HepG2 (cell line): Measurements from ENCODE around the gene ETS1. TPM values are rescaled to one million over a fixed set of nuclear protein-coding genes. Genes with fewer than 3 reads are reported as not detected.

Experiments
- ATAC-seq: fragments of 200-7000 bp; cut with Tn5 transposase; 3 replicates; pipeline ENCODE4 v1.9.1; 2020; ENCODE audit warnings: mild to moderate bottlenecking, moderate library complexity
- BruUV-seq: library from RNA; stranded (reverse); fragments of 400-500 nt; replicated peaks from 2 replicates; lab custom pipeline; 2021; lab: Mats Ljungman, UMichigan
- CTCF ChIA-PET: fragments of 300-600 bp; formaldehyde crosslinking; extraction: SDS; loops from one replicate; lab custom pipeline; 2021; ENCODE audit warnings: low total read pairs, inconsistent platforms, low intra/inter-chr PET ratio; lab: Yijun Ruan, JAX
- POLR2A ChIA-PET: fragments of 350-600 bp; sonication (Branson Sonifier 250); formaldehyde crosslinking; loops from one replicate; lab custom pipeline; 2020; ENCODE audit warnings: antibody characterized with exemption, inconsistent platforms; lab: Yijun Ruan, JAX
- DNase-seq: peaks from one replicate; pipeline ENCODE4 v3.0.0-alpha.2; 2015; ENCODE audit warnings: low spot score
- FAIRE-seq: peaks from 3 replicates; lab custom pipeline; 2011; peaks lifted over from hg19 to GRCh38; lab: Jason Lieb, UNC
- H2AFZ ChIP-seq: one replicate; pipeline ENCODE4 v1.6.1; 2011; ENCODE audit warnings: low read length, inconsistent platforms
- H3K27ac ChIP-seq: fragments of 300-600 bp; 3 replicates; pipeline ENCODE4 v1.8.0; 2011; ENCODE audit warnings: mixed run types, mild to moderate bottlenecking, mixed read lengths, low read length, inconsistent platforms; ENCODE audit not compliant: insufficient read depth; ENCODE audit errors: extremely low read length
- H3K27me3 ChIP-seq, 2 experiments: fragments of 200-600 bp in 1 of 2; 2 replicates in 1 of 2; 3 replicates in 1 of 2; pipeline versions ENCODE4 v1.6.0 to v1.8.0; 2011; ENCODE audit warnings: low read length in 2 of 2, mild to moderate bottlenecking in 2 of 2, moderate library complexity in 2 of 2, inconsistent platforms in 1 of 2; ENCODE audit not compliant: insufficient read depth in 2 of 2, control insufficient read depth in 1 of 2
- H3K36me3 ChIP-seq, 2 experiments: fragments of 200-600 bp in 1 of 2; replicated peaks in 1 of 2; 2 replicates in 1 of 2; 3 replicates in 1 of 2; pipeline versions ENCODE4 v1.5.1 to v1.8.0; 2011; ENCODE audit warnings: low read length in 2 of 2, inconsistent platforms in 1 of 2; ENCODE audit not compliant: insufficient read depth in 2 of 2, control insufficient read depth in 1 of 2
- H3K4me1 ChIP-seq: 2 replicates; pipeline ENCODE4 v1.5.1; 2012; ENCODE audit warnings: low read length, inconsistent platforms; ENCODE audit not compliant: insufficient read depth
- H3K4me2 ChIP-seq: 2 replicates; pipeline ENCODE4 v1.6.0; 2011; ENCODE audit warnings: low read depth, low read length, inconsistent platforms
- H3K4me3 ChIP-seq, 3 experiments: fragments of 200-600 bp in 1 of 3; sonication (generic), shearing (Covaris generic) in 1 of 3; replicated peaks in 1 of 3; 2 replicates each; pipeline ENCODE4 v1.5.1; 2011 to 2016; ENCODE audit warnings: low read length in 3 of 3, inconsistent platforms in 2 of 3, low read depth in 2 of 3, mild to moderate bottlenecking in 2 of 3, control low read depth in 1 of 3, mixed read lengths in 1 of 3; ENCODE audit not compliant: insufficient read depth in 1 of 3
- H3K79me2 ChIP-seq: one replicate; pipeline ENCODE4 v1.6.1; 2011; ENCODE audit warnings: low read length, inconsistent platforms; ENCODE audit not compliant: insufficient read depth
- H3K9ac ChIP-seq: 2 replicates; pipeline ENCODE4 v1.6.0; 2011; ENCODE audit warnings: mild to moderate bottlenecking, low read depth, low read length, inconsistent platforms; ENCODE audit not compliant: insufficient read depth
- H3K9me3 ChIP-seq: 2 replicates; pipeline ENCODE4 v1.5.1; 2012; ENCODE audit warnings: mild to moderate bottlenecking, low read length
- H4K20me1 ChIP-seq: 2 replicates; pipeline ENCODE4 v1.6.0; 2011; ENCODE audit warnings: inconsistent platforms, mild to moderate bottlenecking, low read length, moderate library complexity; ENCODE audit not compliant: insufficient read depth
- ATF7 ChIP-seq, 2 experiments: fragments of 450-650 bp in 1 of 2; sonication (generic) in 1 of 2; formaldehyde crosslinking in 1 of 2; IDR thresholded peaks; 2 replicates each; pipeline versions ENCODE4 v1.4.0 to v1.6.1; 2016 to 2020; ENCODE audit warnings: antibody characterized with exemption in 1 of 2, mild to moderate bottlenecking in 1 of 2, missing genetic modification reagents in 1 of 2
- CEBPB ChIP-seq: IDR thresholded peaks from 2 replicates; pipeline ENCODE4 v1.6.1; 2011; ENCODE audit warnings: low read depth, low read length, improper control_type of control experiment, borderline replicate concordance
- CEBPG ChIP-seq: IDR thresholded peaks from 2 replicates; pipeline ENCODE4 v1.6.1; 2016
- KDM2A ChIP-seq: sonication (generic); formaldehyde crosslinking; IDR thresholded peaks from 2 replicates; pipeline ENCODE4 v1.4.0; 2020; ENCODE audit warnings: low read depth, missing genetic modification reagents, borderline replicate concordance
- NONO ChIP-seq, 2 experiments: fragments of 450-650 bp in 1 of 2; sonication (generic) in 1 of 2; formaldehyde crosslinking in 1 of 2; IDR thresholded peaks in 1 of 2; conservative IDR thresholded peaks in 1 of 2; 2 replicates each; pipeline versions ENCODE4 v1.6.1 to v1.8.0; 2017 to 2022; ENCODE audit warnings: mild to moderate bottlenecking in 1 of 2, missing genetic modification reagents in 1 of 2, moderate library complexity in 1 of 2
- POLR2G ChIP-seq: fragments of 200-400 bp; formaldehyde crosslinking; IDR thresholded peaks from 2 replicates; pipeline ENCODE4 v1.6.1; 2018; ENCODE audit warnings: mild to moderate bottlenecking, low read depth, low read length, moderate library complexity
- REL ChIP-seq: sonication (generic); formaldehyde crosslinking; conservative IDR thresholded peaks from 2 replicates; pipeline ENCODE4 v1.8.0; 2022; ENCODE audit warnings: mild to moderate bottlenecking, missing genetic modification reagents, moderate library complexity
- ZNF20 ChIP-seq: sonication (generic); formaldehyde crosslinking; IDR thresholded peaks from 2 replicates; pipeline ENCODE4 v1.4.0; 2020; ENCODE audit warnings: mild to moderate bottlenecking, moderate library complexity, missing genetic modification reagents
- ZNF496 ChIP-seq: sonication (generic); formaldehyde crosslinking; IDR thresholded peaks from 2 replicates; pipeline ENCODE4 v1.8.1; 2023; ENCODE audit warnings: mild to moderate bottlenecking, moderate library complexity, missing genetic modification reagents; ENCODE audit not compliant: insufficient replicate concordance
- ZNF614 ChIP-seq: IDR thresholded peaks from 2 replicates; pipeline ENCODE4 v1.6.1; 2018; ENCODE audit warnings: missing biosample characterization, missing genetic modification reagents, inconsistent platforms, borderline replicate concordance
- ZNF709 ChIP-seq: sonication (generic); formaldehyde crosslinking; IDR thresholded peaks from 2 replicates; pipeline ENCODE4 v1.5.0; 2020; ENCODE audit warnings: mild to moderate bottlenecking, missing genetic modification reagents
- ZNF841 ChIP-seq: sonication (generic); formaldehyde crosslinking; IDR thresholded peaks from 2 replicates; pipeline ENCODE4 v1.8.1; 2023; ENCODE audit warnings: missing genetic modification reagents, borderline replicate concordance
- WGBS: methylation state at CpG from one replicate; pipeline ENCODE4 v1.1.6; 2017; ENCODE audit warnings: low lambda C conversion rate; 5-methylcytosine and 5-hydroxymethylcytosine counted together
- in situ Hi-C: cut with HindIII; loops from 2 replicates; pipeline ENCODE4 v1.10.0; 2017; ENCODE audit warnings: low pct_unique_long_range_greater_than_20kb; ENCODE audit not compliant: extremely low pct_ligation_motif_present
- intact Hi-C: fragments of 100-400 bp; cut with micrococcal nuclease; formaldehyde crosslinking; loops from one replicate; pipeline ENCODE4 v1.10.0; 2022; ENCODE audit not compliant: unreplicated experiment
- polyA plus RNA-seq, 8 experiments: library from polyadenylated mRNA; depleted of rRNA in 3 of 8; stranded (reverse) in 7 of 8; unstranded in 1 of 8; fragments of >200 nt; fragmentation: Illumina TruSeq in 4 of 8; extraction: Trizol in 4 of 8; gene quantifications; 2 replicates each; pipeline versions ENCODE4 v1.2.1 to v1.2.3, GENCODE V29; 2011 to 2016; ENCODE audit warnings: low read depth in 4 of 8, missing spikeins in 1 of 8, mixed read lengths in 1 of 8; ENCODE audit not compliant: insufficient read depth in 1 of 8
- total RNA-seq, 5 experiments: library from RNA; depleted of rRNA; stranded (reverse); fragments of >200 nt; fragmentation: Illumina TruSeq; extraction: Trizol; gene quantifications; 2 replicates each; pipeline ENCODE4 v1.2.3, GENCODE V29; 2016; ENCODE audit warnings: low read depth in 1 of 5
- TF ChIP-seq, protein P1 (sequence below): sonication (generic); formaldehyde crosslinking; IDR thresholded peaks from 2 replicates; pipeline ENCODE4 v1.5.0; 2020; ENCODE audit warnings: missing genetic modification reagents, mild to moderate bottlenecking, borderline replicate concordance
- TF ChIP-seq, protein P2 (sequence below): IDR thresholded peaks from 2 replicates; pipeline ENCODE4 v1.6.1; 2012; ENCODE audit warnings: inconsistent platforms
- TF ChIP-seq, protein P3 (sequence below): sonication (generic); formaldehyde crosslinking; IDR thresholded peaks from 2 replicates; pipeline ENCODE4 v1.8.0; 2022; ENCODE audit warnings: missing genetic modification reagents, mild to moderate bottlenecking, inconsistent platforms, borderline replicate concordance
- TF ChIP-seq, protein P4 (sequence below): sonication (generic); formaldehyde crosslinking; IDR thresholded peaks from 2 replicates; pipeline ENCODE4 v1.4.0; 2020; ENCODE audit warnings: mild to moderate bottlenecking, missing genetic modification reagents

The ETS1 gene
- total and polyA plus RNA-seq, 2 of the 13 experiments (the other 11 are each of a cell fraction or from before 2014, with no cell fraction given), result 0.18 to 0.34 TPM

DNA sequence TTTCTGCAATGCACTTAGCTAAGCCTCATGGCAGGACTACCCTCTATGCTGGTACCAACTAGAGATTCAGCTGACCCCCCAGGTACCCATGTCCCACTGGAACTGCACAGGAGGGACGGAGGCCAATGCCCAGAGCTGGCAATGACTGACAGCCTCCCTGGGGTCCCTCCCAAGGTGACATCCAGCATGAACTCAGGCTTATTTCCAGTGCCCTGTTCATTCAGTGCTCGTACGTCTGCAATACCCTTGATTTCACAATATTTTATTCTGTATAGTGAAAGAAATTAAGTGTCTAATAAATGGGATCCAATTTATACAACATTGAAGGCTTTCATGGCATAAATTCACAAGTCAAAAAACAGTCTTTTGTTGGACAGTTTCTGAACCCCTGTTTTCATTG, 20.2 kb downstream of the ETS1 start:
- FAIRE-seq, result no peak
- POLR2A ChIA-PET, result no interaction called here
- WGBS, result 84% methylated on average over 2 of the region's 3 CpGs

DNA sequence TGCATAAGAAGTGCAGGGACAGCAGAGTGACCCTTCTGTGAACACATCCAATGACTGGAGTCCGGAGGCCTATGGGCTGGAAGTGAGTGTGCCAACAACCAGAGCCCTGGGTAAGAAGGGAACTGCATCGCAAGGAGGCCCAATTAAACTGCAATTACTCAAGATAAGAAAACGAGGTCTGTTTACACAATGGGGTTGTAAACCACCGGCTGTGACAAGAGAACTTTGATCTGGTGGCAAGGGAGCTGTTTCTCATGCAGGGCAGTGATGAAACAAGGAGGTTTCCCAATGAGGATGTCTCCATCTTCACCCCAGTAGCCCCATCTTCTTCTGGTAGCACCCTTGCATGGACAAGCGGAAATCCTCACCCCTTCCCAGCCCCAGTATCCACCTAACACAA, 21.5 kb downstream of the ETS1 start:
- no peak for DNase-seq
- in situ Hi-C loops, result no loop called here

More for the DNA sequence above, 20.2 kb downstream of the ETS1 start:
- intact Hi-C loops, result no loop called here
- no peak overlapping the region for H3K4me3 ChIP-seq
- CTCF ChIA-PET, result no interaction called here
- 0 out of 5 replicates have a peak, but pooled peaks cover 0 to 8% of the 10 kb centered on the region in 2 experiments for H3K27me3 ChIP-seq
- ATAC-seq (no peak), DNase-seq (no peak)
- no peaks in the 10 kb centered on the region for H3K36me3 ChIP-seq
- no peaks in the 10 kb centered on the region for H3K4me1 ChIP-seq
- H3K4me2 ChIP-seq, result no peak overlapping the region
- BruUV-seq, result no TSS peak
- no peak overlapping the region for H2AFZ ChIP-seq
- in situ Hi-C loops, result no loop called here
- no peak overlapping the region for H3K9ac ChIP-seq
- H3K9me3 ChIP-seq, result no peaks in the 10 kb centered on the region
- H4K20me1 ChIP-seq, result no peaks in the 10 kb centered on the region
- H3K27ac ChIP-seq, result no peak overlapping the region
- H3K79me2 ChIP-seq, result no peaks in the 10 kb centered on the region
- no peak for TF ChIP-seq KDM2A (CRISPR knock-in tag)
- TF ChIP-seq CEBPB, result 0 out of 2 replicates have a peak, but pooled peaks have one; percentile 18
- TF ChIP-seq, all 625 proteins: peak for 1

More for the DNA sequence above, 21.5 kb downstream of the ETS1 start:
- no peak overlapping the region for H3K4me3 ChIP-seq
- H3K4me1 ChIP-seq, result no peaks in the 10 kb centered on the region
- FAIRE-seq (no peak), ATAC-seq (no peak)
- ChIA-PET CTCF (no interaction called here), POLR2A (no interaction called here)
- no peak overlapping the region for H3K9ac ChIP-seq
- no peak overlapping the region for H3K4me2 ChIP-seq
- H2AFZ ChIP-seq, result no peak overlapping the region
- H3K79me2 ChIP-seq, result no peaks in the 10 kb centered on the region
- WGBS, result 2% methylated on average over 5 of the region's 5 CpGs
- intact Hi-C loops, result no loop called here
- H3K27ac ChIP-seq, result no peak overlapping the region
- H3K27me3 ChIP-seq, result 0 out of 5 replicates have a peak, but pooled peaks cover 0 to 8% of the 10 kb centered on the region in 2 experiments
- no peaks in the 10 kb centered on the region for H4K20me1 ChIP-seq
- no TSS peak for BruUV-seq
- no peaks in the 10 kb centered on the region for H3K36me3 ChIP-seq
- TF ChIP-seq REL (no peak), ZNF496 (no peak), ZNF614 (CRISPR knock-in tag) (no peak), ZNF20 (CRISPR knock-in tag) (no peak), ZNF709 (CRISPR knock-in tag) (no peak), POLR2G (no peak), ATF7 (IDR thresholded peaks at IDR 0.05) (no peak), ATF7 (CRISPR knock-in tag; IDR thresholded peaks at IDR 0.05) (no peak), CEBPG (CRISPR knock-in tag) (no peak), ZNF841 (CRISPR knock-in tag) (no peak), NONO (IDR thresholded peaks at IDR 0.05) (no peak), NONO (CRISPR knock-in tag; conservative IDR thresholded peaks at IDR 0.05) (no peak)
- TF ChIP-seq, protein P1, sequence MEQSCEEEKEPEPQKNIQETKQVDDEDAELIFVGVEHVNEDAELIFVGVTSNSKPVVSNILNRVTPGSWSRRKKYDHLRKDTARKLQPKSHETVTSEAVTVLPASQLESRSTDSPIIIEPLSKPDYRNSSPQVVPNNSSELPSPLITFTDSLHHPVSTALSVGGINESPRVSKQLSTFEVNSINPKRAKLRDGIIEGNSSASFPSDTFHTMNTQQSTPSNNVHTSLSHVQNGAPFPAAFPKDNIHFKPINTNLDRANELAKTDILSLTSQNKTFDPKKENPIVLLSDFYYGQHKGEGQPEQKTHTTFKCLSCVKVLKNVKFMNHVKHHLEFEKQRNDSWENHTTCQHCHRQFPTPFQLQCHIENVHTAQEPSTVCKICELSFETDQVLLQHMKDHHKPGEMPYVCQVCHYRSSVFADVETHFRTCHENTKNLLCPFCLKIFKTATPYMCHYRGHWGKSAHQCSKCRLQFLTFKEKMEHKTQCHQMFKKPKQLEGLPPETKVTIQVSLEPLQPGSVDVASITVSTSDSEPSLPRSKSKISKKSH (CRISPR knock-in tag), result no peak
- TF ChIP-seq, protein P2, sequence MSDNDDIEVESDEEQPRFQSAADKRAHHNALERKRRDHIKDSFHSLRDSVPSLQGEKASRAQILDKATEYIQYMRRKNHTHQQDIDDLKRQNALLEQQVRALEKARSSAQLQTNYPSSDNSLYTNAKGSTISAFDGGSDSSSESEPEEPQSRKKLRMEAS, result no peak
- TF ChIP-seq, protein P3, sequence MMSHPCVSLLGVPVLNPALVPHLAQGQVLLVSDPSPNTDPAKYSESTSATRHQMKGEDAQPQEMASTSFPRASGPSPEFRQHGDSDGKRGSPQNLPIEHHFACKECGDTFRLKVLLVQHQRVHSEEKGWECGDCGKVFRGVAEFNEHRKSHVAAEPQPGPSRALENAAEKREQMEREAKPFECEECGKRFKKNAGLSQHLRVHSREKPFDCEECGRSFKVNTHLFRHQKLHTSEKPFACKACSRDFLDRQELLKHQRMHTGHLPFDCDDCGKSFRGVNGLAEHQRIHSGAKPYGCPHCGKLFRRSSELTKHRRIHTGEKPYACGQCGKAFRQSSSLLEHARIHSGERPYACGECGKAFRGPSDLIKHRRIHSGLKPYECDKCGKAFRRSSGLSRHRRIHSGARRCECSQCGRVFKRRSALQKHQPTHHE, result no peak
- TF ChIP-seq, protein P4, sequence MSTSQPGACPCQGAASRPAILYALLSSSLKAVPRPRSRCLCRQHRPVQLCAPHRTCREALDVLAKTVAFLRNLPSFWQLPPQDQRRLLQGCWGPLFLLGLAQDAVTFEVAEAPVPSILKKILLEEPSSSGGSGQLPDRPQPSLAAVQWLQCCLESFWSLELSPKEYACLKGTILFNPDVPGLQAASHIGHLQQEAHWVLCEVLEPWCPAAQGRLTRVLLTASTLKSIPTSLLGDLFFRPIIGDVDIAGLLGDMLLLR, result no peak
- no peaks in the 10 kb centered on the region for H3K9me3 ChIP-seq
